Ishikawa (cell line): Measurements from ENCODE around the gene BAG1.

Experiments used
- CEBPB ChIP-seq: IDR thresholded peaks from 2 replicates; pipeline ENCODE4 v1.6.1; 2012
- CREB1 ChIP-seq: IDR thresholded peaks from 2 replicates; pipeline ENCODE4 v1.6.1; 2012; ENCODE audit warnings: low read depth
- EGR1 ChIP-seq: IDR thresholded peaks from 2 replicates; pipeline ENCODE4 v1.6.1; 2012
- EP300 ChIP-seq: IDR thresholded peaks from 2 replicates; pipeline ENCODE4 v1.6.1; 2012; ENCODE audit warnings: borderline replicate concordance
- FOXM1 ChIP-seq: IDR thresholded peaks from 2 replicates; pipeline ENCODE4 v1.6.1; 2012; ENCODE audit warnings: low read depth, borderline replicate concordance
- NFIC ChIP-seq: IDR thresholded peaks from 2 replicates; pipeline ENCODE4 v1.6.1; 2012
- RAD21 ChIP-seq: IDR thresholded peaks from 2 replicates; pipeline ENCODE4 v1.6.1; 2012; ENCODE audit warnings: low read depth
- TAF1 ChIP-seq: IDR thresholded peaks from 2 replicates; pipeline ENCODE4 v1.6.1; 2012; ENCODE audit warnings: low read depth, mild to moderate bottlenecking
- TCF12 ChIP-seq: IDR thresholded peaks from 2 replicates; pipeline ENCODE4 v1.6.1; 2012; ENCODE audit warnings: low read depth
- TEAD4 ChIP-seq: IDR thresholded peaks from 2 replicates; pipeline ENCODE4 v1.6.1; 2012
- YY1 ChIP-seq: IDR thresholded peaks from 2 replicates; pipeline ENCODE4 v1.6.1; 2012; ENCODE audit warnings: low read depth
- ZBTB7A ChIP-seq: IDR thresholded peaks from 2 replicates; pipeline ENCODE4 v1.6.1; 2012; ENCODE audit warnings: low read depth
- TF ChIP-seq, protein P1 (sequence below): IDR thresholded peaks from 2 replicates; pipeline ENCODE4 v1.6.1; 2012
- TF ChIP-seq, protein P2 (sequence below): IDR thresholded peaks from 2 replicates; pipeline ENCODE4 v1.6.1; 2012; ENCODE audit warnings: low read depth, mild to moderate bottlenecking
- TF ChIP-seq, protein P3 (sequence below): IDR thresholded peaks from 2 replicates; pipeline ENCODE4 v1.6.1; 2012

Gene BAG1

DNA sequence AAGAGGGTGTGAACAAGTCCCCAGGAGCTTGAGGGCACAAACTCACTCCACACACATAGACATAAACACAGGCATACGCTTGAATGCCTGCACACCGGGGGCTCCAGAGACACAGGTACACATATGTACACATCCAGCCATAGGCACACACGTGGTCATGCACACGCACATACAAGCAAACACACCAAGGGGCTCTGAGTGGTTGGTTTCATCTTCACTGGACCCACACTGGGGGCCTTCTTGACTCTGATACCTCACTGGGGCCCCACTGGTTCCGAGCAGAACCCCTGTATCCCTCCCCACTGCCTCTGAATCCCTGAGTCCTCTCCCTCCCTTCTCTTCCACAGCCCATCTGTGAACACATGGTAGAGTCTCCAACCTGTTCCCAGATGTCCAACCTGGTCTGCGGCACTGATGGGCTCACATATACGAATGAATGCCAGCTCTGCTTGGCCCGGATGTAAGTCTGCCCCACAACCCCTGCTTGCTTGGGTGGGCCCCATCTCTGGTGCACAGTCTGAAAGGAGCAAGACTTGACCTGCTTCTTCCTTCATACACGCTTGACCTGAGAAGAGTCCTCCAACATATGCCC lies 18.1 kb downstream of the BAG1 start:
- no peak for TF ChIP-seq YY1
- no peak for TF ChIP-seq TCF12
- no peak for TF ChIP-seq TAF1
- no peak for TF ChIP-seq FOXM1
- TF ChIP-seq RAD21 = no peak
- no peak for TF ChIP-seq CREB1

GRCh38 chr9:33245341-33245740 lies 19.2 kb downstream of the BAG1 start:
- TF ChIP-seq, protein P1, sequence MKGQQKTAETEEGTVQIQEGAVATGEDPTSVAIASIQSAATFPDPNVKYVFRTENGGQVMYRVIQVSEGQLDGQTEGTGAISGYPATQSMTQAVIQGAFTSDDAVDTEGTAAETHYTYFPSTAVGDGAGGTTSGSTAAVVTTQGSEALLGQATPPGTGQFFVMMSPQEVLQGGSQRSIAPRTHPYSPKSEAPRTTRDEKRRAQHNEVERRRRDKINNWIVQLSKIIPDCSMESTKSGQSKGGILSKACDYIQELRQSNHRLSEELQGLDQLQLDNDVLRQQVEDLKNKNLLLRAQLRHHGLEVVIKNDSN = no peak
- TF ChIP-seq CREB1 = no peak
- TF ChIP-seq TCF12 = no peak
- TF ChIP-seq EP300 = no peak
- TF ChIP-seq EGR1 = no peak
- TF ChIP-seq CEBPB = no peak
- TF ChIP-seq FOXM1 = no peak
- TF ChIP-seq ZBTB7A = no peak
- TF ChIP-seq YY1 = no peak
- TF ChIP-seq, protein P2, sequence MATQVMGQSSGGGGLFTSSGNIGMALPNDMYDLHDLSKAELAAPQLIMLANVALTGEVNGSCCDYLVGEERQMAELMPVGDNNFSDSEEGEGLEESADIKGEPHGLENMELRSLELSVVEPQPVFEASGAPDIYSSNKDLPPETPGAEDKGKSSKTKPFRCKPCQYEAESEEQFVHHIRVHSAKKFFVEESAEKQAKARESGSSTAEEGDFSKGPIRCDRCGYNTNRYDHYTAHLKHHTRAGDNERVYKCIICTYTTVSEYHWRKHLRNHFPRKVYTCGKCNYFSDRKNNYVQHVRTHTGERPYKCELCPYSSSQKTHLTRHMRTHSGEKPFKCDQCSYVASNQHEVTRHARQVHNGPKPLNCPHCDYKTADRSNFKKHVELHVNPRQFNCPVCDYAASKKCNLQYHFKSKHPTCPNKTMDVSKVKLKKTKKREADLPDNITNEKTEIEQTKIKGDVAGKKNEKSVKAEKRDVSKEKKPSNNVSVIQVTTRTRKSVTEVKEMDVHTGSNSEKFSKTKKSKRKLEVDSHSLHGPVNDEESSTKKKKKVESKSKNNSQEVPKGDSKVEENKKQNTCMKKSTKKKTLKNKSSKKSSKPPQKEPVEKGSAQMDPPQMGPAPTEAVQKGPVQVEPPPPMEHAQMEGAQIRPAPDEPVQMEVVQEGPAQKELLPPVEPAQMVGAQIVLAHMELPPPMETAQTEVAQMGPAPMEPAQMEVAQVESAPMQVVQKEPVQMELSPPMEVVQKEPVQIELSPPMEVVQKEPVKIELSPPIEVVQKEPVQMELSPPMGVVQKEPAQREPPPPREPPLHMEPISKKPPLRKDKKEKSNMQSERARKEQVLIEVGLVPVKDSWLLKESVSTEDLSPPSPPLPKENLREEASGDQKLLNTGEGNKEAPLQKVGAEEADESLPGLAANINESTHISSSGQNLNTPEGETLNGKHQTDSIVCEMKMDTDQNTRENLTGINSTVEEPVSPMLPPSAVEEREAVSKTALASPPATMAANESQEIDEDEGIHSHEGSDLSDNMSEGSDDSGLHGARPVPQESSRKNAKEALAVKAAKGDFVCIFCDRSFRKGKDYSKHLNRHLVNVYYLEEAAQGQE = no peak
- no peak for TF ChIP-seq TEAD4
- TF ChIP-seq RAD21 = no peak
- no peak for TF ChIP-seq NFIC
- TF ChIP-seq, protein P3, sequence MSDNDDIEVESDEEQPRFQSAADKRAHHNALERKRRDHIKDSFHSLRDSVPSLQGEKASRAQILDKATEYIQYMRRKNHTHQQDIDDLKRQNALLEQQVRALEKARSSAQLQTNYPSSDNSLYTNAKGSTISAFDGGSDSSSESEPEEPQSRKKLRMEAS = no peak
- no peak for TF ChIP-seq TAF1

DNA sequence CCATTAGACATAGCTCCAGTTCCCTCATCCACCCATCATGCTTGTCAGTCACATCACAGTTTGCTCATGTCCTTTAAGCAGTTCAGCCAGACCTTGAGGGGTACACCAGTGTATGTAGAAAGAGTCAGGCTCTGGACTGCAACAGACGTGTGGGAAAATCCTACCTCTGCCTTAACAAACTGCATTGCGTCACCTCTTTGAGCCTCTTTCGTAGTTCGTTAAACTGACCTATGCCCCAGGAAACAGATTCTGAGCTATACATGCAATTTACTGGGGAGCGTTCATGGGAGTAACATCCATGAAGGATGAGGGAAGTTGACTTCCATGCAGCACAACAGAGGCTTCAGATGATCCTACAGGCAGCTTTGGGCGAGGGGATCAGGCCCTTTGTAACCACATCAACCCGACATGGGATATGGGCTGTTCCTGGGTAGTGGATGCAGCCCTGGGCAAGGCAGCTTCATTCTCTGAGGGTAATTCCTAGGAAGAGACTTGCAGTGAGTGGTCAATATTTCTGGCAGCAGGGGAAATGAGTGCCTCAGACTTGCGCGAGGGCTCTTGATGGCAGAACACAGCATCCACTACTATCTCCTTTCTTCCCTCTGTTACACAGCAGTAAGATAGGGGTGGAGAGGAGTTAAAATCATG lies 20.2 kb downstream of the BAG1 start:
- TF ChIP-seq, protein P2 = no peak
- TF ChIP-seq TAF1 (no peak), ZBTB7A (no peak), TEAD4 (no peak), EGR1 (no peak), CEBPB (no peak), RAD21 (no peak), YY1 (no peak), EP300 (no peak)
- TF ChIP-seq, protein P3 = no peak

DNA sequence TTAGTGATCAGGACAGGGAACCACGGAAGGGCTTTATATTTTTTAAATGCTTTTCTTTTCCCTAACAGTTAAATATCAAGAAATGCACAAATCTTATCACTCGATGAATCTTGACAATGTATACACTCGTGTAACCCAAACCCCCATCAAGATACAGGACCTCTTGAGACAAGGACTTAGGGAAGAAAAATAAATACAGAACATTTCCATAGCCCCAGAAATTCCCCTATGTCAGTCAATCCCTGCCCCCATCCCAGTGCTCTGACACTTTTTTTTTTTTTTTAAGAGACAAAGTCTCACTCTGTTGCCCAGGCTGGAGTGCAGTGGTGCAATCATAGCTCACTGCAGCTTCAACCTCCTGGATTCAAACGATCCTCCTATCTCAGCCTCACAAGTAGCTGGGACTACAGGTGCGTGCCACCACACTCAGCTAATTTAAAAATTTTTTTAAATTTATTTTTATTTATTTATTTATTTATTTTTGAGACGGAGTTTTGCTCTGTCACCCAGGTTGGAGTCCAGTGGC lies 21.8 kb downstream of the BAG1 start:
- TF ChIP-seq, protein P2 = no peak
- TF ChIP-seq YY1 (no peak), CEBPB (no peak), TCF12 (no peak), CREB1 (no peak), EP300 (no peak), NFIC (no peak), FOXM1 (no peak), ZBTB7A (no peak), EGR1 (no peak), RAD21 (no peak), TAF1 (no peak), TEAD4 (no peak)
- TF ChIP-seq, protein P1 = no peak
- TF ChIP-seq, protein P3 = no peak
